GM18505 (cell line): ENCODE measurements around the gene MARCHF2.
"Not testable (repeated sequence)": the region's sequence is repeated elsewhere in the genome, so short reads cannot be mapped to it uniquely, and the experiment has no call there.

Source experiments
- ATAC-seq: cut with Tn5 transposase; IDR thresholded peaks from one replicate; pipeline ENCODE4 v1.9.1; 2021; ENCODE audit not compliant: unreplicated experiment
- POLR2A ChIP-seq: IDR thresholded peaks from 4 replicates; pipeline ENCODE4 v1.6.1; 2011; ENCODE audit warnings: borderline replicate concordance; ENCODE audit not compliant: insufficient read depth, insufficient read length; ENCODE audit errors: extremely low read depth

The MARCHF2 gene

DNA sequence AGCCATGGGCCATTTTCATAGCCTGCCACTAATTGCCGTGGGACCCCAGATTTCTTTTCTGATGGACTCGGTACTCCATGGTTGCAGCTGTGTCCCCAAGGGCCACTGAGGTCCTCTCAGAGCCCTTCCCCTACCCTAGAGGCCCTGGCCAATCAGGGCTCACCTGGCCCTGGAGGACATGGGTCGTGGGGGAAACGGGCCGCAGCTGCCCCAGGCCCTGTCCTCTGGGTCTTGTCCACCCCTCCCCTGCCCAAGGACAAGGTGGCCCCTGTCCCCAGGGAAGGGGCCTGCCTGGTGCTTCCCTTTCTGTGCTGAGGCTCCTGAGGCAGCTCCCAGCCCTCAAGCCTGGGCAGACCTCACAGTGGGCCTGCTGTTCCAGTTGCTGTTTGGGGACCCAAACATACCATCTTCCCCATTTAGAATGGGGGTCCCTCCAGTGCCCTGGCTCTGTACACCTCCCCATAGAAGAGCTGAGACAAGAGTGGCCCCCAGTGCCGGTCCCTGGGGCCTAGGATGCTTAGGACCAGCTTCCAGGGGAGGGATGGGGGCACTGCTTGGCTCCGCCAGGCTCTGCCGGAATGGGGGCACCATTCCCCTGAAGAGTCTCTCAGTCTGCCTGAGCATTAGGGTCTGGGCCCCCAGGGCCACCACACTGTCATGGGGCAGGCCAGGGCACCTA is 19.8 kb upstream of the MARCHF2 start:
- no peak for TF ChIP-seq POLR2A
- ATAC-seq, result no peak

- TF ChIP-seq POLR2A, result no peak
- no peak for ATAC-seq
Observed at GRCh38 chr19:8393871-8394250, 19.2 kb upstream of the MARCHF2 start.

GRCh38 chr19:8395621-8396082 is 17.5 kb upstream of the MARCHF2 start:
- ATAC-seq, result no peak
- TF ChIP-seq POLR2A, result no peak

- ATAC-seq, result no peak
- TF ChIP-seq POLR2A, result no peak
Observed at GRCh38 chr19:8396185-8396562, 16.9 kb upstream of the MARCHF2 start.

GRCh38 chr19:8396563-8397203 is 16.4 kb upstream of the MARCHF2 start:
- TF ChIP-seq POLR2A, result no peak
- no peak for ATAC-seq

DNA sequence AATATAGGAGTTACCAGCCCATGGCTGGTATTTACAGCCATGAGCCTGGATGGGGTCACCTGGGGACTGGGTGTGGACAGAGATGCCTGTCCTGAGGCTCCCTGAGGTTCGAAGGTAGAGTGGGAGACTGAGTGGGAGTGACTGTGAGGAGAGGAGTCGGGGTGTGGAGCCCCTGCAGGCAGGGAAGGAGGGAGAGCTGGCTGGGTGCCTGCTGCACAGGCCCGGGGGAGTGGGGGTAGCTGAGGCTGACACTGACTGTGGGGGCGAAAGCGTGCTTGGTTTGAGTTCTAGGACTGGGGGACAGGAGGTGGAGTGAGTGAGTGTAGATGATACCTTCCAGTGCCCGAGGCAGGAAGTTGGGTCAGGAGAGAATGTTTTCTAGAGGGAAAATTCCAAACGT is 15.8 kb upstream of the MARCHF2 start:
- no peak for TF ChIP-seq POLR2A
- ATAC-seq, result no peak

- no peak for ATAC-seq
- no peak for TF ChIP-seq POLR2A
Observed at GRCh38 chr19:8397746-8398310, 15.3 kb upstream of the MARCHF2 start.

- no peak for TF ChIP-seq POLR2A
- ATAC-seq, result no peak
Observed at GRCh38 chr19:8398311-8398771, 14.8 kb upstream of the MARCHF2 start.

DNA sequence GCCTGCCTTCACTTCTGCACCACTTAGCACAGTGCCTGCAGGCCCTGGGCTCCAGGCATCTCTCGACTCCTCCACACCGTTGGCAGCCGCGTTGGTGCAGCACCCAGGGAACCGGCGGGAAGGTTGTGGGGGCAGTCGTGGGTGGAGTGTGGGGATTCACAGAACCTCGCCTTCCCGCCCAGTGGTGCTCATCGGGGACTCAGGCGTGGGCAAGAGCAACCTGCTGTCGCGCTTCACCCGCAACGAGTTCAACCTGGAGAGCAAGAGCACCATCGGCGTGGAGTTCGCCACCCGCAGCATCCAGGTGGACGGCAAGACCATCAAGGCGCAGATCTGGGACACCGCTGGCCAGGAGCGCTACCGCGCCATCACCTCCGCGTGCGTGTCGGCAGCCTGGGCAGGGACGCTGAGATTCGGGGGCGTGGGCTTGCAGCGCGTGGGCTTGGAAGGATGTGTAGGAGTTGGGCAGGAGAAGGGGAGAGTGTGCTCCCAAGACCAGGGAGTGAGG is 13.4 kb upstream of the MARCHF2 start:
- TF ChIP-seq POLR2A, result no peak
- no peak for ATAC-seq

DNA sequence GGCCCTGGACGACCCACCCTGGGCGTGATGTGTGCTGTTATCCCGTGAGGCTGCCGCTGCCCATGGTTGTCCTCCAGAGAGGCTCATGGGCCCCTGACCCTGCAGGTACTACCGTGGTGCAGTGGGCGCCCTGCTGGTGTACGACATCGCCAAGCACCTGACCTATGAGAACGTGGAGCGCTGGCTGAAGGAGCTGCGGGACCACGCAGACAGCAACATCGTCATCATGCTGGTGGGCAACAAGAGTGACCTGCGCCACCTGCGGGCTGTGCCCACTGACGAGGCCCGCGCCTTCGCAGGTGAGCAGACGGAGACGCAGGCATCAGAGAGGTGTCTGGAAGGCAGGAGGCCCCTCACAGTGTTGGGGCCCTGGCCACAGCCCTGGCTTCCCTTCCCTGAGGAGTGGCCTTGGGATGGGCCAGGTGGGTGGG is 11.1 kb upstream of the MARCHF2 start:
- TF ChIP-seq POLR2A, result no peak
- ATAC-seq, result no peak

DNA sequence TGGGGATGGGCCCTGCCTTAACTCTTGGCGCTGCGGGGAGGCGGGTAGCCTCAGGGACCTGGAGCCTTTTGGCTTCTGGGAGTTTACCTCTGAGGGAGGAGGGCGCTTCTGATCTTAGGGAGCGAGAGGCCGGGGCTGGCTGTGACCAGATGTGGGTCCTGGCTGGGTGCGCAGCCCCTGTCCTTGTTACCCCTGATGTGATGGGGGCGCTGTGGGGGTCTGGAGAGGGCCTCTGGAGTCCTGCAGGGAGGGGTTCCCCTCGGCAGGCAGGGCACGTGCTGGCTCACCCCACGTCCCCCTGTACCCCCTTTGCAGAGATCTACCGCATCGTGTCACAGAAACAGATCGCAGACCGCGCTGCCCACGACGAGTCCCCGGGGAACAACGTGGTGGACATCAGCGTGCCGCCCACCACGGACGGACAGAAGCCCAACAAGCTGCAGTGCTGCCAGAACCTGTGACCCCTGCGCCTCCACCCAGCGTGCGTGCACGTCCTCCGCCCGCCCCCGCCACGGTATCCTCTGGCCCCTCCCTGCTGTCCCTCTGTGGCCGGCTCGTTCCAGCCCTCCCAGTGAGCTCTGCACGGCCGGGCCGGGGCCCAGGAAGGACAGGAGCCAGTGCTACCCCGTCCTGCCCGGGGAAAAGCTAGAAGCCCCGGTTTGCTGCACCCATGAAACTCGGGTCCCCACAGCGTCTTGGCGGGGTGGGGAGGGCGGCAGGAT is 9.8 kb upstream of the MARCHF2 start:
- TF ChIP-seq POLR2A, result no peak
- no peak for ATAC-seq

GRCh38 chr19:8403820-8404109 is 9.3 kb upstream of the MARCHF2 start:
- no peak for TF ChIP-seq POLR2A
- ATAC-seq, result no peak

DNA sequence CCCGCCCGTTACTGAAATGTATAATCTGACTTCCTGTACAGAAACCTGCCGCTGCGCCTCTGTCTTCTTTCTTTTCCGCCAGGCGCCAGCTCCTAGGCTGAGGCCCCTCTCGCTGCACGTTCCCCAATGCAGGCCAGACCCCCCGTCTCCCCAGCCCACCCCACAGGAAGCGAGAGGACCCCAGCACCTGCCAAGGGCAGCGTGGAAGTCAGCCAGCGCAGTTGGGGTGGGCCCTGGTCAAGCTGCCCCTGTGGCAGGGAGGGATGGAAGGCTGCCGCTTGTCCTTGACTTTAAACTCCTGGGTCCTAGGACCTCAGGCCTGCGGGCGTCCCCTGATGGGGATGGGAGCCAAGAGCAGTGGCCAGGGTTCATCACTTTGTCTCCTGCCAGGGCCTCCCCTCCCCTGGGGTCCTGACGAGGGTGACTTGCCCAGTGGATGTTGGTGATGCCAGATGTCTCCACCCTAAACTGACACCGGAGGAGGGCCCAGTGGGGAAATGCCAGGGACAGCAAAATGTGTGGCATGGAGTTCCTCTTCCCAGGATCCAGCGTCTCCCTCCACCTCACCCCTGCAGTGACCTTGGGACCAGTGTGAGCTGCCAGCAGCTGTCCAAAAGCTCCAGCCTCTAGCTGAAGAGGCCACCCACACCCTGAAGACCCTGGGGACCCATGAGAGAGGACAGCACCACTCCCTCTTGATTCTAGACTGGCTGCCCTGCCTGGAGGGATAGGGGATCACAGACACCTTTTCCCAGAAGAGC is 8.5 kb upstream of the MARCHF2 start:
- ATAC-seq, result no peak
- no peak for TF ChIP-seq POLR2A

DNA sequence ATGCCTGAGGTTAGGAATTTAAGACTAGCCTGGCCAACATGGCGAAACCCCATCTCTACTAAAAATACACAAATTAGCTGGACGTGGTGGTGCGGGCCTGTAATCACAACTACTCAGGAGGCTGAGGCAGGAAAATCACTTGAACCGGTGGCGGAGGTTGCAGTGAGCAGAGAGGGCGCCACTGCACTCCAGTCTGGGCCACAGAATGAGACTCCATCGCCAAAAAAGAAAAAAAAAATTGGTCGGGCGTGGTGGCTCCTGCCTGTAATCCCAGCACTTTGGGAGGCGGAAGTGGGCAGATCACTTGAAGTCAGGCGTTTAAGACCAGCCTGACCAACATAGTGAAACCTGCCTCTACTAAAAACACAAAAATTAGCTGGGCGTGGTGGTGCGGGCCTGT is 2.4 kb upstream of the MARCHF2 start:
- ATAC-seq, result not testable (repeated sequence)

DNA sequence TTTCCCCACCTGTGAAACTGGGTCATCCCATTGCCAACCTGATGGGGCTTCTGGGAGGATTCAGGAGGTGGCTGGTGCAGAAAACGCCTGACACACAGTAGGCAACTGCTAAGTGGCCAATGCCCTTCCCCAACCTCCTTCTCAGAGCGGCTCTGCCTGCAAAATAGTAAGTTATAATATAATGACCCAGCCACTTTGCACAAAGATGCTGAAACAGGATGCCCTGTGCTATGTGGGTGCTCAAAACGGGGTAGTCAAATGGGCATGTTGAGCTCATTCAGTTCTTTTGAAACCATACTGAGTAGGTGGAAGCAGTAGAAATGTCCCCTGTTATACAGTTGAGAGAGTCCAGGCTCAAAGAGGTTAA is 507 bp downstream of the MARCHF2 start:
- no peak for TF ChIP-seq POLR2A
- no peak for ATAC-seq
